Stimulated activated CD8-positive, alpha-beta memory T cell treated with anti-CD3 and anti-CD28 coated beads, Interleukin-12 subunit alpha, Interleukin-12 subunit beta, amount 100 ng/mL, for 24 hours (primary cell): Measurements from ENCODE around the gene CAPN5.

Experiments used
- DNase-seq: peaks from one replicate; pipeline ENCODE4 v3.0.0-alpha.2; 2020; ENCODE audit errors: extremely low read depth

Gene CAPN5

GRCh38 chr11:77063861-77064260 is 2.9 kb upstream of the CAPN5 start:
- DNase-seq, result no peak

- DNase-seq, result no peak
Observed at GRCh38 chr11:77064648-77065217, 2.0 kb upstream of the CAPN5 start.

- DNase-seq, result no peak
Observed at GRCh38 chr11:77065878-77066228, 918 bp upstream of the CAPN5 start.

- DNase-seq, result no peak
Observed at GRCh38 chr11:77067861-77068443, 1.2 kb downstream of the CAPN5 start.

- no peak for DNase-seq
Observed at GRCh38 chr11:77068457-77069335, 1.9 kb downstream of the CAPN5 start.

- DNase-seq, result no peak
Observed at GRCh38 chr11:77069336-77069968, 2.7 kb downstream of the CAPN5 start.

GRCh38 chr11:77069969-77070582 is 3.3 kb downstream of the CAPN5 start:
- no peak for DNase-seq

GRCh38 chr11:77071077-77071476 is 4.3 kb downstream of the CAPN5 start:
- DNase-seq, result no peak

- no peak for DNase-seq
Observed at GRCh38 chr11:77071671-77072605, 5.2 kb downstream of the CAPN5 start.

GRCh38 chr11:77072851-77073327 is 6.1 kb downstream of the CAPN5 start:
- DNase-seq, result no peak

GRCh38 chr11:77073328-77074001 is 6.7 kb downstream of the CAPN5 start:
- no peak for DNase-seq

GRCh38 chr11:77074205-77074604 is 7.4 kb downstream of the CAPN5 start:
- no peak for DNase-seq

- no peak for DNase-seq
Observed at GRCh38 chr11:77074626-77075221, 8.0 kb downstream of the CAPN5 start.

GRCh38 chr11:77075425-77075905 is 8.7 kb downstream of the CAPN5 start:
- DNase-seq, result no peak

- DNase-seq, result no peak
Observed at GRCh38 chr11:77079666-77080065, 12.9 kb downstream of the CAPN5 start.

GRCh38 chr11:77080643-77081210 is 14.0 kb downstream of the CAPN5 start:
- no peak for DNase-seq

GRCh38 chr11:77081381-77081851 is 14.6 kb downstream of the CAPN5 start:
- no peak for DNase-seq

GRCh38 chr11:77081976-77082836 is 15.4 kb downstream of the CAPN5 start:
- DNase-seq, result no peak
